ENCODE data around the gene SCAPER.
"Not testable (repeated sequence)": the region's sequence is repeated elsewhere in the genome, so short reads cannot be mapped to it uniquely, and the experiment has no call there.

SCAPER gene

DNA sequence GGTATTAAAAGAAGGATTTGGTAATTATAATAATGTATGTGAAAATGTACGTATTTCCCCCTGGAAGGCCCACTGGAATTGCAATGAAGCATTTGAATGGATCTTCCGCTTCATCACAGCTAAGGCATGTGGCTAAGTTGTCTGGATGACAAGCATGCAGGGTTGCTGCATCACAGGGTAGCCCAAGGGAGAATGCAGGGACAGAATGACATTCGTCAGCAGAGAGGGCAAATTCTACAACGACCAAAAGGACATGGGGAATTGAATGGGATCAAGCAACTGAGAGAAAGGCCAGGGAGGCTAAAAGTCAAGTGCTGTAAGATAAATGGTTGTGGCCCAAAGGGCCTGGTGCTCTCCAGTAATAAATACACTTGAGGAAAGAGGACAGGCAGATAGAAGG lies 473.2 kb downstream of the SCAPER start:
- DNase-seq (ENCODE audit: low read depth, low spot score): no peak

DNA sequence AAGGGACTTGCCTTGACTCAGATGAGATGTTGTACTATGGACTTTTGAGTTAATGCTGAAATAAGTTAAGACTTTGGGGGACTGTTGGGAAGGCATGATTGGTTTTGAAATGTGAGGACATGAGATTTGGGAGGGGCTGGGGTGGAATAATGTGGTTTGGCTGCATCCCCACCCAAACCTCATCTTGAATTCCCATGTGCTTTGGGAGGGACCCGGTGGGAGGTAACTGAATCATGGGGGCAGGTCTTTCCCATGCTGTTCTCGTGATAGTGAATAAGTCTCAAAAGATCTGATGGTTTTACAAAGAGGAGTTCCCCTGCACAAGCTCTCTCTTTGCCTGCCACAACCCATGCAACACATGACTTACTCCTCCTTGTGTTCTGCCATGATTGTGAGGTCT lies 474.4 kb downstream of the SCAPER start:
- DNase-seq (ENCODE audit: low read depth, low spot score): not testable (repeated sequence)

DNA sequence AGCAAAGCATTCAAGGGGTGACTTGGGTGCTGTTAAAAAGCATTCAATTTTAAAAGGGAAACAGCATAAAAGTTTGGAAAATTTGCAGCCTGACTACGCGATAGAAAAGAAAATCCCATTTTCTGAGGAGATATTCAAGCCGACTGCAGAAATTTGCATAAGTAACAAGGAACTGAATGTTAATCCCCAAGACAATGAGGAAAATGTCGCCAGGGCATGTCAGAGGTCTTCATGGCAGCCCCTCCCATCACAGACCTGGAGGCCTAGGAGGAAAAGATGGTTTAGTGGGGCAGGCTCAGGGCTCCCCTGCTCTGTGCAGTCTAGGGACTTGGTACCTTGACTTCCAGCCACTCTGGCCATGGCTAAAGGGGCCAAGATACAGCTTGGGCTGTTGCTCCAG lies 475.5 kb downstream of the SCAPER start:
- DNase-seq (ENCODE audit: low read depth, low spot score): no peak

DNA sequence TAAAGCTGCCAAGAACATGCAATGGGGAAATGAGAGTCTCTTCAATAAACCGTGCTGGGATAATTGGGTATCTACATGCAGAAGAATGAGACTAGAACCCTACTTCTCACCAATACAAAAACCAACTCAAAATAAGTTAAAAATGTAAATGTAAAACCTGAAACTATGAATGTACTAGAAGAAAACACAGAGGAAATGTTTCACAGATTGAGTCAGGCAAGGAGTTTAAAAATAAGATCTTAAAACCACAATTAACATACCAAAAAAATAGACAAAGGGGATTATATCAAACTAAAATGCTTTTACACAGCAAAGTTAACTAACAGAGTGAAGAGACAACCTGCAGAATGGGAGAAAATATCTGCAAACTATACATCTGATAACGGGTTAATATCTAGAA lies 478.2 kb downstream of the SCAPER start:
- no peak for DNase-seq (ENCODE audit: low read depth, low spot score)

DNA sequence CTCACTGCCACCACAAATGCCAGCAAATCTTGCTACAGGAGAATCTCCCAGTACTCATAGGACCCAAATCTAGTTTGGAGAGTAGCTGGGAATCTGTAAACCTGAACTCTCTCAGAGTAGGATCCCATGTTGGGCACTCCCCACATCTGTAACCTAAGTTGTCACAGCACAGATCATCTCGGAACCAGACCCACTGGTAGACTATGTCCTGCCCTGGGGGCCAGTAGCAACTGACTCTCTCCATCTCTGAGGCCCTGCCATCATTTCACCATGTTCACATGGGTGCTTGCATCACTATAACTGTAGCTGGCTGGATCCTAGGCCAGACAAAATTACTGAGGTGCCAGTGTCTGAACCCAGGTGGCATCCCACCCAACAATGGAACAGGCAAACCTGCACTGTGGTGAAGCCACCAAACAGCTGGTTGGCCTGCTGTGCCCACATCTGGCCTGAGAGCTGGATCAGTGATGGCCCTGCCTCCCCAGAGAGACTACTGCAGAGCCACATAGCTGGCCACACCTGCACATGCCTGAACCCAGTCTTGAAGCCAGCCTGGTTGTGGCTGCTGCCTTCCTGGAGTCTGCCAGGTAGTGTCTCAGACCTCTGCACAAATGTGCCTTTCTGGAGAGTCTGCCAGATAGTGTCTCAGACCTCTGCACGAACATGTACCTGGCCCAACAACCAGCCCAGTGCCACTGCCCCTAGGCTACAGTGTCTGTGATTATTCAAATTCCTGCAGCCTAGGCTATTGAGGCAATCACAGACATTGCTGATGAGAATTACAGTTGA lies 486.6 kb downstream of the SCAPER start:
- no peak for DNase-seq (ENCODE audit: low read depth, low spot score)

DNA sequence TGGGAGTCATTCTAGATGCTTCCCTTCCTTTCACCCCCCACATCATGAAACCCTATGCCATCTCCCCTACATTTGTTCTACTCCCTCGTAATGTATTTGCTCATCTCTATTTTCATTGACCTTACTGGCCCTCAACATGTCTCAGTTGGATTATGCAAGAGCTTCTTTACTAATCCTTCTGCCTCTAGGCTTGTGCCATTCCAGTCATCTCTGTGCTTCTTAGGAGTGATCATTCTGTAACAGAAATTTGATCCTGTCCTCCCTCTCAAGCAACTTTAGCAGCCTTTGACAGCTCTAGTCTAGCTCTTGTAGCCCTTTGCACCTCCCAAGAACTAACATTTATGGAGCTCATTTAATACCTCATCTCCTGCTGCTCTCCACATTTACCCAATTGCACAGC lies 503.9 kb downstream of the SCAPER start:
- no peak for DNase-seq (ENCODE audit: low read depth, low spot score)

DNA sequence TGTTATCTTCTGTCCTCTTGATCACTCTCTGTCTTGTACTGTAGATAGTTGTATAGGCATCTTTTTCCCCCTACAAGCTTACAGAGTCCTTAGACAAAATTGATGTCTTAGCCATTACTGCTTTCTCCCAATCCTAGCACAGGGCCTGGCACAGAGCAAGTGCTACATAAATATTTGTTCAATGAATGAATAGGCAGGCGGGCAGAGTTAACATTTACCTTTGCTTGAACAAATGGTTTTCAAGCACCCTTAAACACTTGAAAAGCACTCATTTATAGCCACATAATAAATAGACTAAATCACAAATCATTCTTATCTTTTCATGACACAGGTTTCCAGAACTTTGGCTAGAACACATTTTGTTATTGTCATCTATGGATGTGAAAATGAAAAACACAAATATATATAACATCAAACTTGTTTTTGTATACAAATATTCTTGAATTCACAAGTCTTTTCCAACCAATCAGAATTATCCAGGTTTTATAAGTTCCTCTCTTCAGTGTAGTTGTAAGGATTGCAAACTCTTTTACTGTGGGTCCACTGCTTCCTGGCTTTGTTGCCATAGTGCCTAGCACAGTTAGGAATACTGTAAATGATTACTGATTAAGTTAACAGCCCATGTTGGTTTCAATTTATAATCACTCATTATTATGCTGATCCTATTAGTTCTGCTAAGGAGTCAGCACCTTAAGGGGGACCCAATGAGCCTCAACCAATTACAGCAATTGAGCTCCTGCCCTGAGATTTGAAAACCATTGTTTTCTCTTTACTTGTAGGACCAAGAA lies 506.6 kb downstream of the SCAPER start:
- no peak for DNase-seq (ENCODE audit: low read depth, low spot score)

DNA sequence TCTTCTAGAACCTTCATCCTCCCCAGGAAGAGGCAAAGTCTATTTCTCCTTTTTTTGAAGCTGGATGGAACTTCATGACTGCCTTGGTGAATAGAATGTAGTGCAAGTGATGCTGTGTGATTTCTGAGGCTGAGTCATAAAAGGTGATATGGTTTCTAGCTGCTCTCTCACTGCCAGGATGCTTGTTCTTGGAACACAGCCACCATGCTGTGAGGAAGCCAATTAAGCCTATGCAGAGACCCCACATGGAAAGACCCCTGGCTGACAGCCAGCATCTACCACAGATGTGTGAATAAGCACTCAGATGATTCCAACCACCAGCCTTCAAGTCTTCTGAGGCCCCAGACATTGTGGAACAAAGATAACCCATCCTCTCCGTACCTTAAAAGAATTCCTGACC lies 511.5 kb downstream of the SCAPER start:
- DNase-seq (ENCODE audit: low read depth, low spot score): no peak

DNA sequence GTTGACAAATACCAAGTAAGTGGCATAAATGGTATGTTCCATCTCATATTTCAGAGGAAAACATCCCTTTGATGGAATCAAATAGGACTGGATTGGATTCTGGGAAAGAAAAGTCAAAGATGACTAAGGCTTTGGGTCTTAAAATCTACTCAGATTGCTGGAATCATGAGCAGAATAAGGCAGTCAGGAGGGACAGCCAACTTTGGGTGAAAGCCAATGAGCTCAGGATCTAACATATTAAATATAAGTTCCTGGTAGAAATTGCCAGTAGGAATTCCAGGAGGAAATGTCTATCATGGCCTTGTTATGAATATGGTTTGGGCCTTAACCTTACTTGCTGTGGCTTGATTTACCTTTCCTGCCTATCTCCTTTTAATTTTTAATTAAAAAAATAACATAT lies 513.3 kb downstream of the SCAPER start:
- DNase-seq (ENCODE audit: low read depth, low spot score): no peak

DNA sequence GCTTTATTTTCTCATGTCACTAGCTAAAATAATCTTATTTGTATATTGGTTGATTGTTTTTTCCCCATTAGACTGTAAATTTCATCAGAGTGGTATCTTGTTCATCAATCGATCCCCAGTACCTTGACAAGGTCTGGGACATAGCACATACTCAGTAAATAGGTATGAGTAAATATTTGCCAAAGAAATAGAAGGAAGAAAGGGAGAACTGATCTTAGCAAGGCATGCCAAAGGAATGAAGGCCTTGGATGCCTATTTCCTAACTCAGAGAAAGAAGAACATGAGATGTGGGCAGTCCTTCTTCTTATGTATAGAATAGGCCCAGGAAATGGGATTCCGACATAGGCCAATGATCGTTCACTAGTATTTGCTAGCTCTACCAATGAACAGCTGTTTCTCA lies 513.8 kb downstream of the SCAPER start:
- DNase-seq (ENCODE audit: low read depth, low spot score): no peak

DNA sequence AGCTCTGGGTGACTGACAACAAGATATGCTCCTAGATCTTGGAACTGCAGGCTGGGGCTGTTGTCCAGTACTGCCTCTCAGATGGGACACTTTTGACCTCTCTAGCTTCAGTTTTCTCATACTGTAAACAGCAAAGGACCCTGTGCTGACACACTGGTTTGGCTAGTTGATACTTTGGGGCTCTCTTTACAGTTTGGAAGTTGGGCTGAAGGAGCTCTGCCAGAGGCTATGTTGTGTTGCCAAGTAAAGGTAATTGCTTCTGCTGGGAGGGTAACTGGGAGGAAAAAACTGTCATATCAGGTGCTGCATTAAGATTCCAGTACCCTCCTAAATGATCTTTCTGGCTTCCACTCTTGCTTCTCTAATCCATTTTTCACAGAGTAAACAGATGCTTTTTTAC lies 514.6 kb downstream of the SCAPER start:
- DNase-seq (ENCODE audit: low read depth, low spot score): no peak

DNA sequence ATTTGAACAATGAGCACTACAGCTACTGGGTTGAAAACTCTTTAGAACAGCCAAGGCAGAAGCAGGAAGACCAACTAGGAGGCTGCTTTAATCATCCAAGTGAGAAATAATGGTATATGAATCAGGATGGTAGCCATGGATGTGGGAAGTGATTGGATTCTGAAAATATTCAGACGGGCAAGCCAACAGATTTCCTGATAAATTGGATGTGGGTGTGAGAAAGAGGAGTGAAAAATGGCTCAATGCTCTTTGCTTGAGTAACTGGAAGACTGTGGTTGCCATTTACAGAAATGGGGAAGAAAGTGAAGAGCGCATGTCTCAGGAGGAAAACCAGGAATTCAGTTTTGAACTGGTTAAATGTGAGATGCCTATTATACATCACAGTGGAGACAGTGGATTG lies 518.2 kb downstream of the SCAPER start:
- DNase-seq (ENCODE audit: low read depth, low spot score): no peak

DNA sequence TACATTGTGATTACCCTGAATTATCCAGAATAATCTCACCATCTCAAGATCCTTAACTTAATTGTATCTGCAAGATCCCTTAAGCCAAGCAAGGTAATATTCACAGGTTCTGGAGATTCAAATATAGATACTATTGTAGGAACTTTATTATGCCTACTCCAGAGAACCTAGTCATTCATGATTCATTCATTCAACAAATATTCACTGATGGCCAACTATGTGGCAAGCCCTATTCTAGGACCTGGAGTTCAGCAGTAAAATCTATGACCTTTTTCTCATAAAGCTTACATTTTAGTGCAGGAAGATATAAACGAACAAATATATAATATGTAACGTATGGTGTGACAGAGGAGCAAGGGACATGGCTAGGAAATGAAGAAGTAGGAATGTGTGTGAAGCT lies 519.0 kb downstream of the SCAPER start:
- DNase-seq (ENCODE audit: low read depth, low spot score): no peak

DNA sequence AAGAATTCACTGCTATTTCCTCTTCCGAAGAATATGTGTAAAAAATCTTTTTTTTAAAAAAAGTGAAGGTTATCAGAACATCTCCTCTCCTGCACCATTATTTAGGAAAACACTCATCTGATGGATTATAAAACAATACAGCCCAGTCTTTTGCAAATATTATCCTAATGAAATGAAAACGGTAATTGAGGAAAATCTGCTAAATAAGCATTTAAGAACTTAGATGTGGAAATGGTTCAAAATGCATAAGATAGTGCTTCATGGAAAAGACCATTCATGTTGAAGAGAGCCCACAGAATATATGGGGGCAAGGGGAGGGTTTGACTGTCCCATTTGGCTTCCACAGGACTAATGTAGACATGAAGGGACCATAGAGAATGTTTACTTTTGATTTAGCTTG lies 520.7 kb downstream of the SCAPER start:
- DNase-seq (ENCODE audit: low read depth, low spot score): no peak

DNA sequence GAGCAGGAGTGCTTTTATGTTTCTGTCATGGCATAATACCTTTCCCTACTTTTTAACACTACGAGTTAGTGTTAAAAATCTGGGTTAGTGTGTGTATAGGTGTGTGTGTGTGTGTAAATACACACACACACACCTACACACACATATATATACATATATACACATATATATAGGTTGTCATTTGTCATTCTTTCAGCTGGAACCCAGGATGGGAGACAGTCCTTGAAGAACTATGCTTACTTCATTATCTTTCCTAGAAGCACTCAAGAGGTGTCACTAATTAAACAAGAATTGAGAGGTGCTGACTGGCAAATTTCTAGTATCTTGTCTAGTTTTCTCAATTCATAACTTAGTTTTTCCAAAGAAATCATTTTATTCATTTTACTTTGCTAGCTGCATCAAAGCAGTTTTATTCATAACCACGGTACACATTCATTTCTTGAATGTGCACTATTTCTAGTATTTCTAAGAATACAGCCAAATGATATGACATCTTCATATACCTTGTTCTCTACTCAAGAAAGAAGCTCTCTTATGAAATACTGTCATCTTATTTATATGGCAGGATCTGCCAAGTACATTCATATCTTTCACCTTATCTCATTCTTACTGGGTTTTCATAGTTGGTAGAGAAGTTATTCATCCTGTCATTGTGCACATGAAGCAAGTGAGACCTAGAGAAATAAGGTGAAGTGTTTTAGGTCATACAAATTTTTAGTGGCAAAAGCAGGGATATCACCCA lies 522.0 kb downstream of the SCAPER start:
- DNase-seq (ENCODE audit: low read depth, low spot score): no peak

DNA sequence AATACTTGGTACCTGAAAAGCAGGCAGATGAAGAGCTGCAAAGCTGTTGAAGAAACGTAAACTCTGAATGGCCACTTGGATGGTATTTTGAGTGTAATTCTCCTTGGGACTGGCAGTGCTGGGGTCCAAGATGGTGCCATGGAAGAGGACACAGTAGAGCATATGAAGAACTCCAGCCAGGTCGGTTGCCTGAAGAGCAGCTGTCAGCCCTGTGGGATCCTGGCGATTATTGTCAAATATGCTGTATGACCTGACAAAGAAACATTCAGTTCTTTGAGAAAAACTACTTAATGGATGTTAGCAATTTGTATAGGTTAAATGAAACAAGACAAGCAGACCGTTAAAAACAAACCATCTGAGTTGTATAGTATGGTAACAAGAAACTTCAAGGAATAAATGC lies 523.8 kb downstream of the SCAPER start:
- no peak for DNase-seq (ENCODE audit: low read depth, low spot score)

DNA sequence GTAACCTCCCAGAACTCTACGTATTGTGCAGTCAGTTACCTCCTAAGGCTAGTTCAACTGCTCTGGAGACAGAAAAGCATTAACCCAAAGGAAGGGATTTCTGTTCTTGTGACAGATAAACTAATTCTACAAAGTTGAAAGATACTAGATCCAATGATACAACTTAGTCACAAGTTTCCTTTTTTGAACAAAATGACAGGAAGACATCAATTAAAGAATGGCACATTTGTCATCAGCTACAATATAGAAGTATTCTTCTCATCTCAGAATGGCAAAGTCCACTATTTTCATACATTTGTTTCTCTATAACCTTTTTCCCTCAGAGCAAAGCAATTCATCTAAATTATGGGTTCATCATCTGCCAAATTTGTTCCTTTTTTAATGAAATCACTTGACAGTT lies 524.9 kb downstream of the SCAPER start:
- DNase-seq (ENCODE audit: low read depth, low spot score): no peak

DNA sequence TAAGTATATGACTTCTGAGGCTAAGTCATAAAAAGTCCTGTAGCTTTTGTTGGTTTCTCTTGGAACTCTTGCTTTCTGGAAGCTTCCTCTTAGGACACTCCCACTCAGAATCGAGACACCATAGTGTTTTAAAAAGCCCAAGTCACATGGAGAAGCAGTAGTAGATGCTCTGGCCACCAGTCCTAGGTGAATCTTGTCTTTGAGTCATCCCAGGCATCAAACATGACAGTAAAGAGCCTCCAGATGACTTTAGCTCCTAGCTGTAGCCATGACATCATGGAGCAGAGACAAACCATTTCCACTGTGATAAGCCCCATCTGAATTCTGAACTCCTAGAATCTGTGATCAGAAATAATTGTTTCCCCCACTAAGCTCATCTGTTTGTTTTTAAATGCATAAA lies 526.4 kb downstream of the SCAPER start:
- no peak for DNase-seq (ENCODE audit: low read depth, low spot score)

DNA sequence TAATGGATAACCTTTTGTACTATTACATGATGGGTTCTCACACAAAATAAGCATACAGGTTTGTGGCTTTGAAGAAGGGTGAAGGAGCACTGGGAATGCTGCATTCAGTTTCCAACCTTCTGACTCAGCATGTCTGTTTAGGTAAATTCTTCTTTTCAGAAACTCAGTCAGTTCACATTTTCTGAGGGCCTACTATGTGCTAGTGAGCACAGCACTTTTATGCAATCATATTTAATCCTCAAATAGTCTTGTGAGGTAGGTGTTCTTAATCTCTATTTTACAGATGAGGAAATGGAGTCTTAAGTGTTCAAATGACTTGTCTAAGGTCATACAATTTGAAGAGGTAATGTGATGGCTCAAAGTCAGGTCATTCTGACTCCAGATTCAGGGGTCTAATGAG lies 527.4 kb downstream of the SCAPER start:
- no peak for DNase-seq (ENCODE audit: low read depth, low spot score)

DNA sequence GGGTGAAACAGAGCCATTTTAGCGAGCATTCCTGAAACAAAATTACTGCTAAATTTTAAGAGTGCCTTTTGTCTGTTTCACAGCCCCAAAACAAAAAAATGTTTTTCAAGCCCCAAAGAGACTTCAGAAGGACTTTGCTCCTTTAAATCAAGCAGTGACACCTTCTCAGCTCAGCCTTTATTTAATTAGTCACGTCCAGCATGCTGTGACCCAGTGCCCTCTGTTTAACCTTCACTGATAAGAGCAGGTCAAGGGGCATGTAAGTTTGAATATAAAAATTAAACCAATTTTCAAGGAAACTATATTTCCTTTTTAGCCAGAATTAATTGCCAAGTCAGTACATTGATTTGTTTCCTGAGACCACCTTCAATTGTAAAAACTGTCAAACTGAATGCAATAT lies 527.9 kb downstream of the SCAPER start:
- no peak for DNase-seq (ENCODE audit: low read depth, low spot score)

DNA sequence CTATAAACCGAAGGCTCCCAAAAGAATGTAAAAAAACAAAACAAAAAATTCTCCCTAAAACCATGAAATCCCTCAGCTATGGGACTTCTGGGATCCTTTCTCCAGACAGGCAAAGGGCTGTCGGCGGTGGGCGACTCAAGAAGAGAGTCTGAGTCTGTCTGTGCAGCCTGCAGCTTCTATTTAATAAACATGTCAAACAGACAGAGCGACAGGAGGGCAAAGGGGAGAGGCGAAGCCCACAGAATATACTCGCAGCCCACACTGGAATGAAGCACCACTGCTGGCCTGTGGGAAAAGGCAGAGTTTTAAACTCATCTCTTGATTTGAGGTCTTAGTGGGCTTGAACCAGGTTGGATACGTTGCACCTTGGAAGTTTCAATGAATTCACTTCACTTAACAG lies 528.3 kb downstream of the SCAPER start:
- DNase-seq (ENCODE audit: low read depth, low spot score): no peak

DNA sequence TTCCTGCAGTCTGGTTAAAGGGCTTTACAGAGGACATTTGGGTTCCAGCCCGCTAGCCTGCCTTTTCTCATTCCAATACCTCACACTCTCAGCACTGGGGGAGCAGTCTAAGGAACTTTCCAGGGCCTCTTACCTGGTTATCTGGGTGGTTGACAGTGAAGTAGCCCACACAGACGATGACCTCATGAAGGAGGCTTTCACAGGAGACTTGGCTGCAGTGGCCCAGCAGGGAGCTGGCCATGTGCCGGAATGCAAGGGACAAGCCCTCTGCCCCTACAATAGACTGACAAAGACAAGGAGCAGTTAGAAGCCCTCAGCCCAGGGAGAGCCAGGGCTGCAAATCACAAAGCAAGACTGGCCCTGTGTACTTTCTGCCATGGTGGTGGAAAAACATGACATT lies 529.1 kb downstream of the SCAPER start:
- DNase-seq (ENCODE audit: low read depth, low spot score): no peak
